GM12801 (cell line): ENCODE measurements around the gene NDC1.

Experiments used
- CTCF ChIP-seq: IDR thresholded peaks from one replicate; pipeline ENCODE4 v1.5.1; 2011; ENCODE audit warnings: control low read depth; ENCODE audit not compliant: insufficient read length; ENCODE audit errors: extremely low read depth

The NDC1 gene

GRCh38 chr1:53819387-53819786 is 18.7 kb downstream of the NDC1 start:
- TF ChIP-seq CTCF, result no peak

- TF ChIP-seq CTCF, result no peak
These were observed 26.7 kb downstream of the NDC1 start for GRCh38 chr1:53811414-53811851.

GRCh38 chr1:53810497-53810896 is 27.6 kb downstream of the NDC1 start:
- TF ChIP-seq CTCF, result no peak

GRCh38 chr1:53810007-53810406 is 28.1 kb downstream of the NDC1 start:
- no peak for TF ChIP-seq CTCF

- TF ChIP-seq CTCF, result no peak
These were observed 30.2 kb downstream of the NDC1 start for GRCh38 chr1:53807916-53808315.

GRCh38 chr1:53804791-53805505 is 33.1 kb downstream of the NDC1 start:
- no peak for TF ChIP-seq CTCF

- no peak for TF ChIP-seq CTCF
These were observed 33.9 kb downstream of the NDC1 start for GRCh38 chr1:53804181-53804580.

GRCh38 chr1:53800621-53801020 is 37.5 kb downstream of the NDC1 start:
- no peak for TF ChIP-seq CTCF
